Glutamatergic neuron (in vitro differentiated cells): ENCODE measurements around the gene UBE2L3. TPM values are rescaled to one million over a fixed set of nuclear protein-coding genes. Genes with fewer than 3 reads are reported as not detected.
"Not testable (repeated sequence)": the region's sequence is repeated elsewhere in the genome, so short reads cannot be mapped to it uniquely, and the experiment has no call there.

Source experiments
- DNase-seq: peaks from one replicate; pipeline ENCODE4 v3.0.0; 2022
- H3K27ac Mint-ChIP-seq: one replicate; pipeline ENCODE4 v1.8.0; 2020; ENCODE audit warnings: mild to moderate bottlenecking, mixed read lengths, inconsistent platforms; ENCODE audit not compliant: unreplicated experiment
- H3K27me3 Mint-ChIP-seq: one replicate; pipeline ENCODE4 v1.8.0; 2020; ENCODE audit warnings: mild to moderate bottlenecking, moderate library complexity, mixed read lengths, inconsistent platforms; ENCODE audit not compliant: unreplicated experiment
- H3K36me3 Mint-ChIP-seq: one replicate; pipeline ENCODE4 v1.8.0; 2020; ENCODE audit warnings: mild to moderate bottlenecking, mixed read lengths, inconsistent platforms; ENCODE audit not compliant: unreplicated experiment
- H3K4me1 Mint-ChIP-seq: one replicate; pipeline ENCODE4 v1.8.0; 2020; ENCODE audit warnings: mild to moderate bottlenecking, low read depth, mixed read lengths, inconsistent platforms; ENCODE audit not compliant: unreplicated experiment
- H3K4me3 Mint-ChIP-seq: one replicate; pipeline ENCODE4 v1.8.0; 2020; ENCODE audit warnings: mild to moderate bottlenecking, mixed read lengths, inconsistent platforms; ENCODE audit not compliant: unreplicated experiment
- H3K9me3 Mint-ChIP-seq: one replicate; pipeline ENCODE4 v1.8.0; 2020; ENCODE audit warnings: mild to moderate bottlenecking, moderate library complexity, mixed read lengths, inconsistent platforms; ENCODE audit not compliant: unreplicated experiment
- CTCF ChIP-seq: fragments of 200-600 bp; sonication (generic); IDR thresholded peaks from one replicate; pipeline ENCODE4 v1.5.0; 2021; ENCODE audit not compliant: partially characterized antibody, unreplicated experiment
- total RNA-seq: library from RNA; stranded (reverse); fragmentation: NEBNext Ultra II Directional; extraction: Animal tissue kit (Norgen Biotek cat#: 25700); gene quantifications from one replicate; pipeline ENCODE4 v1.2.1, GENCODE V29; 2021; ENCODE audit not compliant: unreplicated experiment

UBE2L3 gene
- total RNA-seq, 1 donor from 2014 or later = 55.9 TPM

- DNase-seq, H3K9me3 Mint-ChIP-seq, H3K4me3 Mint-ChIP-seq, H3K27ac Mint-ChIP-seq, H3K27me3 Mint-ChIP-seq, H3K4me1 Mint-ChIP-seq, H3K36me3 Mint-ChIP-seq: not testable (repeated sequence)
Measured at GRCh38 chr22:21551361-21551760, 16.2 kb upstream of the UBE2L3 start, which contains the start of gene RIMBP3C. RIMBP3C (minus strand) TSS chr22:21551461; CDS start chr22:21550976, 485 bp downstream.

- H3K27me3 Mint-ChIP-seq, H3K4me3 Mint-ChIP-seq, H3K36me3 Mint-ChIP-seq, DNase-seq, H3K27ac Mint-ChIP-seq, H3K4me1 Mint-ChIP-seq, H3K9me3 Mint-ChIP-seq: not testable (repeated sequence)
Measured at GRCh38 chr22:21559345-21560125, 8.0 kb upstream of the UBE2L3 start.

- DNase-seq, H3K9me3 Mint-ChIP-seq, H3K27ac Mint-ChIP-seq, H3K36me3 Mint-ChIP-seq, H3K4me1 Mint-ChIP-seq, H3K4me3 Mint-ChIP-seq, H3K27me3 Mint-ChIP-seq: not testable (repeated sequence)
Measured at GRCh38 chr22:21560657-21561056, 6.9 kb upstream of the UBE2L3 start.

- Mint-ChIP-seq H3K27me3 (peaks cover 5% of the 10 kb centered on the region), H3K36me3 (no peaks in the 10 kb centered on the region), H3K9me3 (peaks cover 2% of the 10 kb centered on the region), H3K4me1 (peaks cover 1% of the 10 kb centered on the region), H3K27ac (no peak overlapping the region), H3K4me3 (no peak overlapping the region)
- DNase-seq = no peak
- no peak for TF ChIP-seq CTCF
Measured at GRCh38 chr22:21563912-21564311, 3.6 kb upstream of the UBE2L3 start.

- DNase-seq = no peak
- H3K4me1 Mint-ChIP-seq = peaks cover 3% of the 10 kb centered on the region
- H3K36me3 Mint-ChIP-seq = no peaks in the 10 kb centered on the region
- H3K27ac Mint-ChIP-seq = no peak overlapping the region
- H3K27me3 Mint-ChIP-seq = peaks cover 5% of the 10 kb centered on the region
- H3K4me3 Mint-ChIP-seq = no peak overlapping the region
- H3K9me3 Mint-ChIP-seq = peaks cover 2% of the 10 kb centered on the region
- TF ChIP-seq CTCF = no peak
Measured at GRCh38 chr22:21564411-21564810, 3.1 kb upstream of the UBE2L3 start.

- no peak for TF ChIP-seq CTCF
- Mint-ChIP-seq H3K4me3 (peak overlapping the region; percentile 97), H3K36me3 (no peaks in the 10 kb centered on the region), H3K27me3 (peaks cover 4% of the 10 kb centered on the region), H3K27ac (peak overlapping the region; percentile 96), H3K9me3 (peaks cover 7% of the 10 kb centered on the region), H3K4me1 (peaks cover 25% of the 10 kb centered on the region)
- peak; percentile 24 for DNase-seq
Measured at GRCh38 chr22:21568347-21569075, 997 bp downstream of the UBE2L3 start.

GRCh38 chr22:21569076-21569427, 1.5 kb downstream of the UBE2L3 start:
- not testable (repeated sequence) for H3K27me3 Mint-ChIP-seq, H3K9me3 Mint-ChIP-seq, H3K36me3 Mint-ChIP-seq
- DNase-seq = peak; percentile 23
- Mint-ChIP-seq H3K4me3 (peak overlapping the region; percentile 97), H3K27ac (peak overlapping the region; percentile 96), H3K4me1 (peaks cover 25% of the 10 kb centered on the region)
